ENCODE results near the gene ZNF557. TPM values are rescaled to one million over a fixed set of nuclear protein-coding genes. Genes with fewer than 3 reads are reported as not detected.

ZNF557 gene
- total RNA-seq, 1 donor from 2014 or later: 12.9 TPM

DNA sequence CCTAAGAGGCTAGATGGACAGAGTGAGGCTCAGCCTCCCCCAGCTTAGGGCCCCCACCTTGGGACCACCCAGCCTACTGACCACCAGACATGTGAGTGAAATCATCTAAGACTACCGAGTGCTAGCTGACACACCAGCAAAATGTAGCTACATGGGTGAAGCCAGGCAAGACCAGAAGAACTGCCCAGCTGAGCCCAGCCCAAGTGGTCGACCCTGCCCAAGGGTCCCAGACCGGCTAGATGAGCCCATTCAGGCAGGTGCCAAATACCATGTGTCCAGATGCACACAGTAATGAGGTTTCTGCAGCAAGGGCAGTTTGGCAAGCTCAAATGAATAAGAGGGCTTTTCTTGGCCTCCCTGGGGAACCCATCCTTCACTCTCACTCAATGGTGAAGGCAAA, 56.6 kb downstream of the ZNF557 start:
- H3K4me1 ChIP-seq: no peaks in the 10 kb centered on the region
- H4K20me1 ChIP-seq (ENCODE audit: low read depth): no peaks in the 10 kb centered on the region
- peaks cover 5% of the 10 kb centered on the region for H3K36me3 ChIP-seq
- Mint-ChIP-seq H3K36me3 (peaks cover 23% of the 10 kb centered on the region), H3K4me3 (no peak overlapping the region), H3K9me3 (peaks cover 4% of the 10 kb centered on the region), H3K27me3 (ENCODE audit: insufficient read depth, low read depth) (no peaks in the 10 kb centered on the region), H3K27ac (no peak overlapping the region), H3K4me1 (no peaks in the 10 kb centered on the region)
- no peak overlapping the region for H2AFZ ChIP-seq (replicated peaks)
- H3K27ac ChIP-seq: no peak overlapping the region
- H3K4me2 ChIP-seq: no peak overlapping the region
- no peaks in the 10 kb centered on the region for H3K9me3 ChIP-seq (ENCODE audit: low read depth)
- TF ChIP-seq CTCF (IDR thresholded peaks at IDR 0.05): no peak
- TF ChIP-seq EZH2 (IDR thresholded peaks at IDR 0.05): no peak
- TF ChIP-seq EZH2phosphoT487 (IDR thresholded peaks at IDR 0.05): no peak
- DNase-seq (ENCODE audit: low spot score): no peak
- no peaks in the 10 kb centered on the region for H3K79me2 ChIP-seq (ENCODE audit: low read depth)
- no peaks in the 10 kb centered on the region for H3K27me3 ChIP-seq
- H3K4me3 ChIP-seq: no peak overlapping the region
- no peaks in the 10 kb centered on the region for H3F3A ChIP-seq (ENCODE audit: low read depth)
- H3K9ac ChIP-seq: no peak overlapping the region

DNA sequence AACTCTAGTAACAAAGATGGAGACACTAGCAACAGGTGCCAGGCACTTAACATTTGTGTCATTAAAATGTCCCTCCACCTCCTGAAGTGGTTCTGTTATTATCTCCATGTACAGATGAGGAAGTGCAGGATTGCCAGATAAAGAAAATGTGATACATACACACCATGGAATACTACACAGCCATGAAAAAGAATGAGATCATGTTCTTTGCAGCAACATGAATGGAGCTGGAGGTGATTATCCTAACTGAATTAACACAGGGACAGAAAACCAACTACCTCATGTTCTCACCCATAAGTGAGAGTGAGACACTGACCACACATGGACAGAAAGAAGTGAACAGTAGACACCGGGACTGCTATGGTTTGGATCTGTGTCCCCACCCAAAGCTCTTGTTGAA, 60.5 kb downstream of the ZNF557 start:
- Histone ChIP-seq H3K36me3 (peaks cover 5% of the 10 kb centered on the region), H3K4me1 (no peaks in the 10 kb centered on the region)
- peaks cover 16% of the 10 kb centered on the region for H3K36me3 Mint-ChIP-seq

GRCh38 chr19:7132054-7132453, 62.6 kb downstream of the ZNF557 start:
- H3K4me3 Mint-ChIP-seq: no peak overlapping the region
- H3K27me3 ChIP-seq: no peaks in the 10 kb centered on the region
- no peak for TF ChIP-seq EZH2 (IDR thresholded peaks at IDR 0.05)
- TF ChIP-seq EZH2phosphoT487 (IDR thresholded peaks at IDR 0.05): no peak
- TF ChIP-seq CTCF (IDR thresholded peaks at IDR 0.05): no peak
- no peaks in the 10 kb centered on the region for H3K4me1 ChIP-seq
- H3K4me3 ChIP-seq: no peak overlapping the region
- H3K27me3 Mint-ChIP-seq (ENCODE audit: insufficient read depth, low read depth): peaks cover 2% of the 10 kb centered on the region
- peaks cover 11% of the 10 kb centered on the region for H3K36me3 Mint-ChIP-seq
- no peaks in the 10 kb centered on the region for H3K79me2 ChIP-seq (ENCODE audit: low read depth)
- no peaks in the 10 kb centered on the region for H3K9me3 ChIP-seq (ENCODE audit: low read depth)
- H3K4me2 ChIP-seq: no peak overlapping the region
- no peak for DNase-seq (ENCODE audit: low spot score)
- no peaks in the 10 kb centered on the region for H3F3A ChIP-seq (ENCODE audit: low read depth)
- H3K27ac Mint-ChIP-seq: no peak overlapping the region
- no peaks in the 10 kb centered on the region for H3K9me3 Mint-ChIP-seq
- H4K20me1 ChIP-seq (ENCODE audit: low read depth): no peaks in the 10 kb centered on the region
- no peak overlapping the region for H2AFZ ChIP-seq (replicated peaks)
- no peak overlapping the region for H3K27ac ChIP-seq
- H3K4me1 Mint-ChIP-seq: no peaks in the 10 kb centered on the region
- H3K9ac ChIP-seq: no peak overlapping the region
- H3K36me3 ChIP-seq: no peaks in the 10 kb centered on the region

More for the DNA sequence above, 60.5 kb downstream of the ZNF557 start:
- no peak overlapping the region for H3K4me3 Mint-ChIP-seq
- H3K9ac ChIP-seq: no peak overlapping the region
- TF ChIP-seq CTCF (IDR thresholded peaks at IDR 0.05) (no peak), EZH2phosphoT487 (IDR thresholded peaks at IDR 0.05) (no peak)
- no peaks in the 10 kb centered on the region for H3K9me3 ChIP-seq (ENCODE audit: low read depth)
- H3K9me3 Mint-ChIP-seq: no peaks in the 10 kb centered on the region
- H3K27ac ChIP-seq: no peak overlapping the region
- H3K4me1 Mint-ChIP-seq: no peaks in the 10 kb centered on the region
- no peak overlapping the region for H3K4me3 ChIP-seq
- no peaks in the 10 kb centered on the region for H4K20me1 ChIP-seq (ENCODE audit: low read depth)
- no peaks in the 10 kb centered on the region for H3F3A ChIP-seq (ENCODE audit: low read depth)
- H3K27me3 Mint-ChIP-seq (ENCODE audit: insufficient read depth, low read depth): peaks cover 2% of the 10 kb centered on the region
- DNase-seq (ENCODE audit: low spot score): no peak
- no peak overlapping the region for H3K4me2 ChIP-seq
- no peak overlapping the region for H2AFZ ChIP-seq (replicated peaks)
- H3K27me3 ChIP-seq: no peaks in the 10 kb centered on the region
- H3K27ac Mint-ChIP-seq: no peak overlapping the region
- no peaks in the 10 kb centered on the region for H3K79me2 ChIP-seq (ENCODE audit: low read depth)

Data from neural progenitor cell (in vitro differentiated cells).